ENCODE data around the gene ABLIM3. TPM values are rescaled to one million over a fixed set of nuclear protein-coding genes. Genes with fewer than 3 reads are reported as not detected.

ABLIM3 gene
- total and polyA plus RNA-seq, 9 of the 15 experiments (the other 6 are each of a cell fraction or from before 2014, with no cell fraction given) = 0.03 to 0.38 (median 0.11) TPM

- TF ChIP-seq HSF4 (CRISPR knock-in tag; IDR thresholded peaks at IDR 0.05; ENCODE audit: borderline replicate concordance) (0 out of 2 replicates have a peak, but pooled peaks have one; percentile 58), PCBP2 (IDR thresholded peaks at IDR 0.05; ENCODE audit: low read depth, low read length, poor library complexity, severe bottlenecking) (no peak), BHLHE40 (IDR thresholded peaks at IDR 0.05; ENCODE audit: low read length) (peak; percentile 85), CEBPB (tag; IDR thresholded peaks at IDR 0.05) (peak; percentile 97), RBM15 (IDR thresholded peaks at IDR 0.05; ENCODE audit: insufficient read depth, low read length) (no peak), TBP (optimal IDR thresholded peaks at IDR 0.05; ENCODE audit: low read depth, low read length) (no peak), ZBTB2 (IDR thresholded peaks at IDR 0.05) (no peak), SMC3 (conservative IDR thresholded peaks at IDR 0.05; ENCODE audit: insufficient read depth, low read depth, low read length) (no peak), ZNF263 (CRISPR knock-in tag; IDR thresholded peaks at IDR 0.05; ENCODE audit: borderline replicate concordance) (no peak), ZBTB49 (CRISPR knock-in tag; IDR thresholded peaks at IDR 0.05; ENCODE audit: borderline replicate concordance) (no peak), ETS2 (tag; IDR thresholded peaks at IDR 0.05; ENCODE audit: borderline replicate concordance, poor library complexity, severe bottlenecking) (no peak), GABPB1 (CRISPR knock-in tag; IDR thresholded peaks at IDR 0.05) (no peak), RNF219 (CRISPR knock-in tag; IDR thresholded peaks at IDR 0.05) (no peak), CHAMP1 (IDR thresholded peaks at IDR 0.05) (no peak), ELF1 (tag; IDR thresholded peaks at IDR 0.05) (peak; percentile 41; the same call in 1 of the 2 replicates), CC2D1A (IDR thresholded peaks at IDR 0.05) (no peak), RBM17 (IDR thresholded peaks at IDR 0.05; ENCODE audit: borderline replicate concordance, low read depth, low read length) (no peak), ARHGAP35 (IDR thresholded peaks at IDR 0.05; ENCODE audit: partially characterized antibody) (no peak)
Measured at GRCh38 chr5:149153751-149154610, 12.7 kb downstream of the ABLIM3 start (continued).

All from K562 (cell line).